H1 (cell line): ENCODE measurements around the gene COPA. TPM values are rescaled to one million over a fixed set of nuclear protein-coding genes. Genes with fewer than 3 reads are reported as not detected.

Source experiments
- CTCF ChIA-PET: fragments of 300-600 bp; sonication (Branson Sonifier 250); formaldehyde crosslinking; loops from one replicate; lab custom pipeline; 2021; ENCODE audit not compliant: partially characterized antibody; lab: Charles Lee
- POLR2A ChIA-PET: fragments of 300-600 bp; sonication (Branson Sonifier 250); formaldehyde crosslinking; loops from one replicate; lab custom pipeline; 2021; ENCODE audit warnings: inconsistent platforms; ENCODE audit not compliant: partially characterized antibody; lab: Charles Lee
- DNase-seq, 2 experiments: peaks; one replicate each; pipeline versions ENCODE4 v3.0.0 to v3.0.0-alpha.2; 2010 to 2022; ENCODE audit warnings: low spot score in 2 of 2, low read depth in 1 of 2, mixed read lengths in 1 of 2
- FAIRE-seq: peaks from 2 replicates; lab custom pipeline; 2011; peaks lifted over from hg19 to GRCh38; lab: Jason Lieb, UNC
- H2AFZ ChIP-seq: 2 replicates; pipeline ENCODE4 v1.8.1; 2012; ENCODE audit warnings: low read length, inconsistent platforms
- H2AK5ac ChIP-seq: 2 replicates; pipeline ENCODE4 v1.6.1; 2013; ENCODE audit warnings: low read depth, low read length
- H2BK120ac ChIP-seq: replicated peaks from 2 replicates; pipeline ENCODE3; 2013; ENCODE audit warnings: low read depth, low read length, inconsistent platforms
- H2BK12ac ChIP-seq: 2 replicates; pipeline ENCODE4 v1.6.1; 2013; ENCODE audit warnings: low read depth, low read length
- H2BK15ac ChIP-seq: 2 replicates; pipeline ENCODE4 v1.6.1; 2013; ENCODE audit warnings: low read length
- H2BK20ac ChIP-seq: 2 replicates; pipeline ENCODE4 v1.6.1; 2013; ENCODE audit warnings: low read length
- H2BK5ac ChIP-seq: 2 replicates; pipeline ENCODE4 v1.6.1; 2013; ENCODE audit warnings: low read depth, low read length
- H3K14ac ChIP-seq: 2 replicates; pipeline ENCODE4 v1.6.1; 2013; ENCODE audit warnings: inconsistent platforms; ENCODE audit not compliant: insufficient read length
- H3K18ac ChIP-seq: 2 replicates; pipeline ENCODE4 v1.6.1; 2013; ENCODE audit warnings: low read length; ENCODE audit errors: extremely low read depth
- H3K23ac ChIP-seq: 2 replicates; pipeline ENCODE4 v1.6.1; 2013; ENCODE audit warnings: inconsistent platforms; ENCODE audit not compliant: insufficient read length
- H3K23me2 ChIP-seq: 2 replicates; pipeline ENCODE4 v1.6.1; 2013; ENCODE audit warnings: low read depth, low read length
- H3K27ac ChIP-seq: 2 replicates; pipeline ENCODE4 v1.6.1; 2011; ENCODE audit warnings: low read depth, low read length, inconsistent platforms
- H3K27me3 ChIP-seq, 4 experiments: replicated peaks in 1 of 4; 1 replicate in 1 of 4; 2 replicates in 3 of 4; pipeline versions ENCODE4 v1.6.1 to v1.8.1; 2011 to 2013; ENCODE audit warnings: low read length in 3 of 4, mild to moderate bottlenecking in 3 of 4, inconsistent platforms in 2 of 4, mixed read lengths in 2 of 4, moderate library complexity in 1 of 4; ENCODE audit not compliant: control insufficient read depth in 3 of 4, insufficient read depth in 3 of 4; ENCODE audit errors: extremely low read depth in 1 of 4
- H3K36me3 ChIP-seq, 4 experiments: 2 replicates each; pipeline versions ENCODE4 v1.6.1 to v1.8.1; 2011 to 2013; ENCODE audit warnings: mild to moderate bottlenecking in 4 of 4, low read length in 3 of 4, moderate library complexity in 2 of 4, control low read depth in 1 of 4, inconsistent platforms in 1 of 4; ENCODE audit not compliant: insufficient read depth in 4 of 4, control insufficient read depth in 2 of 4
- H3K4ac ChIP-seq: replicated peaks from 2 replicates; pipeline ENCODE3; 2013; ENCODE audit warnings: low read length, low read depth, mixed read lengths, inconsistent platforms; ENCODE audit not compliant: insufficient read length
- H3K4me1 ChIP-seq, 4 experiments: replicated peaks in 1 of 4; 1 replicate in 1 of 4; 2 replicates in 3 of 4; pipeline versions ENCODE4 v1.6.1 to v1.8.1; 2011 to 2013; ENCODE audit warnings: low read length in 3 of 4, inconsistent platforms in 2 of 4, mixed read lengths in 1 of 4; ENCODE audit not compliant: insufficient read depth in 4 of 4, control insufficient read depth in 3 of 4
- H3K4me2 ChIP-seq, 2 experiments: 2 replicates each; pipeline versions ENCODE4 v1.6.1 to v1.8.1; 2011 to 2013; ENCODE audit warnings: low read depth in 2 of 2, low read length in 2 of 2, control low read depth in 1 of 2, inconsistent platforms in 1 of 2, mild to moderate bottlenecking in 1 of 2; ENCODE audit not compliant: insufficient read depth in 1 of 2
- H3K4me3 ChIP-seq, 4 experiments: fragments of 200-600, 300-600 bp in 1 of 4; sonication (generic), shearing (Covaris generic), sonication (Bioruptor Twin) in 1 of 4; 2 replicates each; pipeline versions ENCODE4 v1.5.1 to v1.8.1; 2011 to 2016; ENCODE audit warnings: low read length in 4 of 4, low read depth in 3 of 4, control low read depth in 2 of 4, inconsistent platforms in 2 of 4, mild to moderate bottlenecking in 2 of 4, mixed read lengths in 1 of 4, moderate library complexity in 1 of 4; ENCODE audit not compliant: insufficient read depth in 2 of 4; ENCODE audit errors: extremely low read depth in 1 of 4
- H3K56ac ChIP-seq: replicated peaks from 2 replicates; pipeline ENCODE3; 2013; ENCODE audit warnings: low read depth, mild to moderate bottlenecking, mixed read lengths, low read length, inconsistent platforms; ENCODE audit not compliant: insufficient read length
- H3K79me1 ChIP-seq: 2 replicates; pipeline ENCODE4 v1.6.1; 2013; ENCODE audit warnings: low read depth, low read length, control low read depth
- H3K79me2 ChIP-seq, 2 experiments: 2 replicates each; pipeline versions ENCODE4 v1.6.1 to v1.8.1; 2012 to 2013; ENCODE audit warnings: low read length in 2 of 2, mild to moderate bottlenecking in 2 of 2, inconsistent platforms in 1 of 2; ENCODE audit not compliant: insufficient read depth in 2 of 2, control insufficient read depth in 1 of 2
- H3K9ac ChIP-seq, 4 experiments: replicated peaks in 1 of 4; 1 replicate in 1 of 4; 2 replicates in 3 of 4; pipeline versions ENCODE4 v1.6.1 to v1.8.1; 2011 to 2013; ENCODE audit warnings: low read depth in 3 of 4, low read length in 3 of 4, control low read depth in 2 of 4, mild to moderate bottlenecking in 2 of 4, moderate library complexity in 2 of 4, inconsistent platforms in 1 of 4; ENCODE audit errors: extremely low read depth in 1 of 4
- H3K9me3 ChIP-seq, 2 experiments: 2 replicates each; pipeline versions ENCODE4 v1.6.1 to v1.8.1; 2012 to 2013; ENCODE audit warnings: mild to moderate bottlenecking in 2 of 2, moderate library complexity in 2 of 2, control low read depth in 1 of 2, inconsistent platforms in 1 of 2, low read depth in 1 of 2, low read length in 1 of 2, mixed read lengths in 1 of 2; ENCODE audit not compliant: insufficient read depth in 2 of 2
- H4K20me1 ChIP-seq, 2 experiments: replicated peaks in 1 of 2; 2 replicates each; pipeline versions ENCODE3 to v1.8.1; 2011 to 2013; ENCODE audit warnings: inconsistent platforms in 2 of 2, low read length in 2 of 2, mild to moderate bottlenecking in 1 of 2; ENCODE audit not compliant: insufficient read depth in 2 of 2, control insufficient read depth in 1 of 2
- H4K5ac ChIP-seq: 2 replicates; pipeline ENCODE4 v1.6.1; 2013; ENCODE audit warnings: low read length, low read depth, mixed read lengths, inconsistent platforms; ENCODE audit not compliant: insufficient read length
- H4K8ac ChIP-seq: 2 replicates; pipeline ENCODE4 v1.8.0; 2013; ENCODE audit warnings: mild to moderate bottlenecking, moderate library complexity, low read length, inconsistent platforms; ENCODE audit not compliant: insufficient read depth; ENCODE audit errors: extremely low read depth
- H4K91ac ChIP-seq: replicated peaks from 2 replicates; pipeline ENCODE3; 2013; ENCODE audit warnings: low read length, mixed read lengths, inconsistent platforms; ENCODE audit not compliant: insufficient read length
- EGR1 ChIP-seq: IDR thresholded peaks from 2 replicates; pipeline ENCODE4 v1.6.1; 2011; ENCODE audit warnings: low read depth, low read length, borderline replicate concordance
- FOSL1 ChIP-seq: IDR thresholded peaks from 2 replicates; pipeline ENCODE4 v1.6.1; 2011; ENCODE audit warnings: mild to moderate bottlenecking, low read depth, low read length, moderate library complexity; ENCODE audit not compliant: insufficient read depth
- KDM1A ChIP-seq: fragments of 200-600, 300-600 bp; sonication (generic); IDR thresholded peaks from 2 replicates; pipeline ENCODE4 v1.7.1; 2016; ENCODE audit warnings: mild to moderate bottlenecking, low read length, borderline replicate concordance
- NRF1 ChIP-seq: IDR thresholded peaks from 2 replicates; pipeline ENCODE4 v1.6.1; 2011; ENCODE audit warnings: mild to moderate bottlenecking, low read depth, low read length, improper control_type of control experiment
- POLR2A ChIP-seq, 2 experiments: IDR thresholded peaks; 1 replicate in 1 of 2; 2 replicates in 1 of 2; pipeline ENCODE4 v1.6.1; 2011; ENCODE audit warnings: low read depth in 2 of 2, low read length in 2 of 2, mild to moderate bottlenecking in 2 of 2; ENCODE audit errors: control extremely low read depth in 1 of 2
- RNF2 ChIP-seq: fragments of 200-900, 300-1000 bp; sonication (generic); IDR thresholded peaks from 2 replicates; pipeline ENCODE4 v1.7.1; 2016; ENCODE audit warnings: borderline replicate concordance, low read depth, mild to moderate bottlenecking, antibody characterized with exemption, low read length; ENCODE audit not compliant: poor library complexity, severe bottlenecking; ENCODE audit errors: missing control alignments
- RXRA ChIP-seq: IDR thresholded peaks from 2 replicates; pipeline ENCODE4 v1.6.1; 2011; ENCODE audit warnings: low read depth, mild to moderate bottlenecking, low read length, moderate library complexity; ENCODE audit not compliant: insufficient read depth
- SRF ChIP-seq: IDR thresholded peaks from 2 replicates; pipeline ENCODE4 v1.6.1; 2011; ENCODE audit warnings: mild to moderate bottlenecking, low read depth, low read length, moderate library complexity
- YY1 ChIP-seq: IDR thresholded peaks from 2 replicates; pipeline ENCODE4 v1.6.1; 2011; ENCODE audit warnings: low read depth, mild to moderate bottlenecking, low read length
- WGBS, 2 experiments: shearing (Covaris generic) in 1 of 2; methylation state at CpG; one replicate each; pipeline versions ENCODE4 v1.1.6 to v1.1.7; 2013 to 2015; ENCODE audit warnings: low lambda C conversion rate in 2 of 2, mixed read lengths in 2 of 2, inconsistent platforms in 1 of 2, low coverage in 1 of 2, missing lambda C conversion rate in 1 of 2; ENCODE audit not compliant: insufficient replicate concordance in 2 of 2, insufficient coverage in 1 of 2, insufficient read length in 1 of 2; ENCODE audit errors: extremely low coverage in 1 of 2, missing lambda C conversion rate in 1 of 2; 5-methylcytosine and 5-hydroxymethylcytosine counted together
- polyA plus RNA-seq, 7 experiments: library from polyadenylated mRNA; depleted of rRNA in 3 of 7; stranded (reverse) in 5 of 7; unstranded in 2 of 7; fragments of >200 nt in 5 of 7; fragments of 200-250 nt in 2 of 7; gene quantifications; 1 replicate in 5 of 7; 2 replicates in 1 of 7; 4 replicates in 1 of 7; pipeline versions ENCODE4 v1.2.1 to v1.2.3, GENCODE V29; 2011 to 2013; ENCODE audit warnings: missing spikeins in 2 of 7, mixed read lengths in 2 of 7
- total RNA-seq: library from RNA; stranded (reverse); fragmentation: NEBNext Ultra II Directional; extraction: Animal tissue kit (Norgen Biotek cat#: 25700); gene quantifications from 2 replicates; pipeline ENCODE4 v1.2.1, GENCODE V29; 2021

Gene COPA
- total and polyA plus RNA-seq, 2 of the 8 experiments (the other 6 are each of a cell fraction or from before 2014, with no cell fraction given), result 78.2 to 115 TPM

- H3K27ac ChIP-seq, result no peak overlapping the region
- CTCF ChIA-PET, result interaction anchor here (1.0 to 1.4 kb wide), 3 partner anchors 14 to 75 kb away, joined by 3 to 10 read pairs (median 4); no protein-coding TSS in a partner anchor
- FAIRE-seq (no peak), DNase-seq (no peak)
- H3K9me3 ChIP-seq, result no peaks in the 10 kb centered on the region
- no peaks in the 10 kb centered on the region for H3K27me3 ChIP-seq
- H3K79me2 ChIP-seq, result no peaks in the 10 kb centered on the region
- H3K36me3 ChIP-seq, result peaks cover 25 to 57% (median 51%) of the 10 kb centered on the region in 4 experiments
- no peak overlapping the region for H2AK5ac ChIP-seq
- H4K20me1 ChIP-seq, result peaks cover 0 to 2% of the 10 kb centered on the region in 2 experiments
- no peak overlapping the region for H3K4me2 ChIP-seq
- TF ChIP-seq SRF (no peak), POLR2A (IDR thresholded peaks at IDR 0.05; ENCODE audit: control extremely low read depth in 1 of 2, low read depth in 2 of 2, low read length in 2 of 2) (no peak), FOSL1 (no peak), RNF2 (no peak), RXRA (no peak), KDM1A (no peak), EGR1 (no peak), YY1 (no peak), NRF1 (no peak)
- TF ChIP-seq, all 59 proteins: peak for 0
- Histone ChIP-seq H4K8ac (no peak overlapping the region), H2AFZ (no peak overlapping the region), H4K5ac (no peak overlapping the region), H2BK12ac (no peak overlapping the region), H2BK20ac (no peak overlapping the region), H3K18ac (no peak overlapping the region), H3K14ac (no peak overlapping the region), H2BK120ac (no peak overlapping the region), H4K91ac (no peak overlapping the region), H2BK15ac (no peak overlapping the region), H2BK5ac (no peak overlapping the region), H3K9ac (no peak overlapping the region), H3K23me2 (no peaks in the 10 kb centered on the region), H3K4me1 (no peaks in the 10 kb centered on the region; a peak in 1 of 7 replicates), H3K79me1 (no peaks in the 10 kb centered on the region), H3K23ac (no peak overlapping the region), H3K56ac (no peak overlapping the region), H3K4me3 (no peak overlapping the region), H3K4ac (no peak overlapping the region)
- WGBS, 2 experiments, result 86% methylated on average over 4 of the region's 4 CpGs; no CpG with 5 or more reads in 1 of the 2 experiments
- POLR2A ChIA-PET, result interaction anchor here (0.6 to 7.1 kb wide), 4 partner anchors 8 to 16 kb away, joined by 3 to 58 read pairs (median 4); partner anchors contain the start of gene DCAF8
Measured at GRCh38 chr1:160277987-160278386, 65.1 kb downstream of the COPA start.
